Body of pancreas (tissue), 4 donors: ENCODE data around the gene BGN.

ENCODE experiments used
- CTCF ChIP-seq, 7 experiments: fragments of 450-650 bp in 4 of 7; fragments of 200-600 bp in 3 of 7; sonication (generic) in 3 of 7; IDR thresholded peaks; one replicate each; pipeline ENCODE4 v1.5.1; 2016 to 2019; ENCODE audit warnings: antibody characterized with exemption in 7 of 7
- POLR2A ChIP-seq, 3 donors: fragments of 450-650 bp; IDR thresholded peaks; one replicate each; pipeline ENCODE4 v1.6.1; 2016; ENCODE audit warnings: antibody characterized with exemption in 3 of 3, mild to moderate bottlenecking in 2 of 3

GRCh38 chrX:153507484-153508178, 12.9 kb downstream of the BGN start:
- peak; percentile 65 to 92 (median 80) for TF ChIP-seq CTCF (IDR thresholded peaks at IDR 0.05)
- TF ChIP-seq POLR2A (IDR thresholded peaks at IDR 0.05), result no peak
